Large intestine (tissue), 12 donors: ENCODE measurements around the gene EID1. TPM values are rescaled to one million over a fixed set of nuclear protein-coding genes. Genes with fewer than 3 reads are reported as not detected.
A peak's percentile ranks its signal among the peaks of the same experiment; 100 is the strongest.

ENCODE experiments used
- DNase-seq, 2 donors: peaks; one replicate each; pipeline versions ENCODE4 v3.0.0 to v3.0.0-alpha.2; 2013
- H3K27ac ChIP-seq: one replicate; pipeline ENCODE4 v1.5.1; 2013; ENCODE audit warnings: low read length
- H3K27me3 ChIP-seq: 2 replicates; pipeline ENCODE4 v1.6.1; 2013; ENCODE audit warnings: low read length; ENCODE audit not compliant: control insufficient read depth, insufficient read depth
- H3K36me3 ChIP-seq: 2 replicates; pipeline ENCODE4 v1.6.1; 2013; ENCODE audit warnings: low read length; ENCODE audit not compliant: control insufficient read depth, insufficient read depth
- H3K4me1 ChIP-seq: one replicate; pipeline ENCODE4 v1.6.1; 2013; ENCODE audit warnings: low read length; ENCODE audit not compliant: control insufficient read depth, insufficient read depth
- H3K4me3 ChIP-seq: one replicate; pipeline ENCODE4 v1.5.1; 2013; ENCODE audit warnings: low read length
- H3K9me3 ChIP-seq: one replicate; pipeline ENCODE4 v1.6.1; 2013; ENCODE audit warnings: mild to moderate bottlenecking, low read depth, low read length, moderate library complexity; ENCODE audit not compliant: control insufficient read depth
- WGBS: methylation state at CpG from one replicate; pipeline ENCODE4 v1.1.5; 2013; ENCODE audit warnings: low lambda C conversion rate; ENCODE audit not compliant: insufficient coverage; 5-methylcytosine and 5-hydroxymethylcytosine counted together
- long read RNA-seq, 11 donors: transcript quantifications; one replicate each; lab custom pipeline, GENCODE V29; 2026
- polyA plus RNA-seq: library from polyadenylated mRNA; unstranded; fragments of 120-200 nt; gene quantifications from one replicate; pipeline ENCODE4 v1.2.1, GENCODE V29; 2013

The EID1 gene, protein sequence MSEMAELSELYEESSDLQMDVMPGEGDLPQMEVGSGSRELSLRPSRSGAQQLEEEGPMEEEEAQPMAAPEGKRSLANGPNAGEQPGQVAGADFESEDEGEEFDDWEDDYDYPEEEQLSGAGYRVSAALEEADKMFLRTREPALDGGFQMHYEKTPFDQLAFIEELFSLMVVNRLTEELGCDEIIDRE
- polyA plus RNA-seq: 164 TPM
- long read RNA-seq, donor 1, transcript EID1-201 (1 exons, 2,298 nt): major isoform, 129 of 129 reads
- long read RNA-seq, donor 1, partial matches to known transcripts: 0 of 129 reads
- long read RNA-seq, donor 1, other reads (novel, unspliced or antisense): 0 of 129 reads
- long read RNA-seq, donor 2, transcript EID1-201 (1 exons, 2,298 nt): major isoform, 265 of 265 reads
- long read RNA-seq, donor 2, partial matches to known transcripts: 0 of 265 reads
- long read RNA-seq, donor 2, other reads (novel, unspliced or antisense): 0 of 265 reads
- long read RNA-seq, donor 3: 0 reads
- long read RNA-seq, donor 4, transcript EID1-201 (1 exons, 2,298 nt): major isoform, 24 of 24 reads
- long read RNA-seq, donor 4, partial matches to known transcripts: 0 of 24 reads
- long read RNA-seq, donor 4, other reads (novel, unspliced or antisense): 0 of 24 reads
- long read RNA-seq, donor 5, transcript EID1-201 (1 exons, 2,298 nt): major isoform, 155 of 155 reads
- long read RNA-seq, donor 5, partial matches to known transcripts: 0 of 155 reads
- long read RNA-seq, donor 5, other reads (novel, unspliced or antisense): 0 of 155 reads
- long read RNA-seq, donor 6, transcript EID1-201 (1 exons, 2,298 nt): major isoform, 214 of 214 reads
- long read RNA-seq, donor 6, partial matches to known transcripts: 0 of 214 reads
- long read RNA-seq, donor 6, other reads (novel, unspliced or antisense): 0 of 214 reads
- long read RNA-seq, donor 7, transcript EID1-201 (1 exons, 2,298 nt): major isoform, 149 of 149 reads
- long read RNA-seq, donor 7, partial matches to known transcripts: 0 of 149 reads
- long read RNA-seq, donor 7, other reads (novel, unspliced or antisense): 0 of 149 reads
- long read RNA-seq, donor 8, transcript EID1-201 (1 exons, 2,298 nt): major isoform, 282 of 282 reads
- long read RNA-seq, donor 8, partial matches to known transcripts: 0 of 282 reads
- long read RNA-seq, donor 8, other reads (novel, unspliced or antisense): 0 of 282 reads
- long read RNA-seq, donor 9, transcript EID1-201 (1 exons, 2,298 nt): major isoform, 204 of 204 reads
- long read RNA-seq, donor 9, partial matches to known transcripts: 0 of 204 reads
- long read RNA-seq, donor 9, other reads (novel, unspliced or antisense): 0 of 204 reads
- long read RNA-seq, donor 10, transcript EID1-201 (1 exons, 2,298 nt): major isoform, 191 of 192 reads
- long read RNA-seq, donor 10, partial matches to known transcripts: 0 of 192 reads
- long read RNA-seq, donor 10, other reads (novel, unspliced or antisense): 0 of 192 reads
- long read RNA-seq, donor 11, transcript EID1-201 (1 exons, 2,298 nt): major isoform, 160 of 160 reads
- long read RNA-seq, donor 11, partial matches to known transcripts: 0 of 160 reads
- long read RNA-seq, donor 11, other reads (novel, unspliced or antisense): 0 of 160 reads

DNA sequence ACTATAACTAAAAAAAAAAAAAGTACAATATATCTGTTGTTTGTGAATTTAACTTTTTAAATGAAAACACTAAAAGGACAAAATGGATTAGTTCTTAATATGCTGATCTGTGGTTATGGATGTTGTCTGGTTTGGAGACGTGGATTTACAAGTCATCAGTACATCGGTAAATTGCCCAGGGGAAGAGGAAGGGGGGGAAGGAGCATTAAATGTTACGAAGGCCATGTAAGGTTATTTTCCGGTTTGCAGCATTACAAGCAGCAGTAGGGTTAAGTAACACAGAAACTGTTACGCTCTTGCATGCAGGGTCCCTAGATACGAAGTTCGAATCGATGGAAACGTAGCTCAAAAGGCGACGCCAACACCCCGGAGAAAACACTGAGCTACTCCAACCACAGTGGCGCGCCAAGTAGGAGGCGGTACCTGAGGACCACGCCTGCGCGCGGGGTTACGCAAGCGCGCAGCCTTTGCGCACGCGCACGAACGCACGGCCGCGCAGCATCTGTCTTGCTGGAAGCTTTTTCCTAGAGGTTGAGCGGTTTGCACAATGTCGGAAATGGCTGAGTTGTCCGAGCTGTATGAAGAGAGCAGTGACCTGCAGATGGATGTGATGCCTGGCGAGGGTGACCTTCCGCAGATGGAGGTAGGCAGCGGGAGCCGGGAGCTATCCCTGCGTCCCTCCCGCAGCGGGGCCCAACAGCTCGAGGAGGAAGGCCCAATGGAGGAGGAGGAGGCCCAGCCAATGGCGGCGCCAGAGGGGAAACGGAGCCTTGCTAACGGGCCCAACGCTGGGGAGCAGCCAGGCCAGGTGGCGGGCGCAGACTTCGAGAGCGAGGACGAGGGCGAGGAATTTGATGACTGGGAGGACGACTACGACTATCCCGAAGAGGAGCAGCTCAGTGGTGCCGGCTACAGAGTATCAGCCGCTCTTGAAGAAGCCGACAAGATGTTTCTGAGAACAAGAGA, at the start of gene EID1:
Gene EID1, plus strand, starts transcription at position 505 of the 966 bp plus-strand sequence. Its CDS starts 43 bp downstream, at position 548.
- Histone ChIP-seq H3K27ac (peak within 1 kb of the TSS; percentile 87), H3K4me3 (peak within 1 kb of the TSS; percentile 89), H3K27me3 (peaks cover 5% of the 10 kb centered on the region), H3K4me1 (peaks cover 9% of the 10 kb centered on the region), H3K9me3 (no peaks in the 10 kb centered on the region), H3K36me3 (no peaks in the 10 kb centered on the region)
- DNase-seq: peak; percentile 96 to 97
- 0% methylated on average over 3 of the region's 58 CpGs for WGBS

DNA sequence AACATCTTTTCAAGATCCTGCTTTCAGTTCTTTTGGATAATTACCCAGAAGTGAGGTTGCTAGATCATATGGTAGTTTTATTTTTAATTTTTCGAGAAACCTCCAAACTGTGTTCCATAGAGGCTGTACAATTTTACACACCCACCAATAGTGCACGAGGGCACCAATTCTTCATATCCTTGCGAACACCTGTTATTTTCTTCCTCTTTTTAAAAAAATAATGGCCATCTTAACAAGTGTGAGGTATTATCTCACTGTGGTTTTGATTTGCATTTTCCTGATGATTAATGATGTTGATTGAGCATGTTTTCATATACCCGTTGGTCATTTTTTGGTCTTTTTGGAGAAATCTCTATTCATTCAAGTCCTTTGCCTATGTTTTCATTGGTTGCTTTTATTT, 49.5 kb upstream of the EID1 start:
- no peak overlapping the region for H3K4me3 ChIP-seq
- H3K36me3 ChIP-seq: no peaks in the 10 kb centered on the region
- H3K4me1 ChIP-seq: no peaks in the 10 kb centered on the region
- 73% methylated on average over 3 of the region's 4 CpGs for WGBS
- no peak overlapping the region for H3K27ac ChIP-seq
- H3K27me3 ChIP-seq: no peaks in the 10 kb centered on the region
- no peak for DNase-seq
- H3K9me3 ChIP-seq: no peaks in the 10 kb centered on the region

DNA sequence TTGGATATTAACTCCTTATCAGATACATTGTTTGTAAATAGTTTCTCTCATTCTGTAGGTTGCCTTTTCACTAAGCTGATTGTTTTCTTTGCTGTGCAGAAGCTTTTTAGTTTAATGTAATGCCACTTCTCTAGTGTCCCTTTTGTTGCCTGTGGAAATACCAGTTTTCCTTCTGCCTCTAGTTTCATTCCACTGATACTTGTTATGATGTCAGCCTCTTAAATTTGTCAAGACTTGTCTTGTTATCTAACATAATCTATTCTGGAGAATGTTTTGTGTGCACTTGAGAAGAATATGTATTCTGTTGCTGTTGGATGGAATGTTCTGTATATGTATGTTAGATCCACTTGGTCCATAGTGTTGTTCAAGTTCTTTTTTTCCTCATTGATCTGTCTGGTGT, 49.0 kb upstream of the EID1 start:
- H3K4me3 ChIP-seq: no peak overlapping the region
- H3K4me1 ChIP-seq: no peaks in the 10 kb centered on the region
- DNase-seq: no peak
- H3K27ac ChIP-seq: no peak overlapping the region
- H3K27me3 ChIP-seq: no peaks in the 10 kb centered on the region
- H3K36me3 ChIP-seq: no peaks in the 10 kb centered on the region
- H3K9me3 ChIP-seq: no peaks in the 10 kb centered on the region

DNA sequence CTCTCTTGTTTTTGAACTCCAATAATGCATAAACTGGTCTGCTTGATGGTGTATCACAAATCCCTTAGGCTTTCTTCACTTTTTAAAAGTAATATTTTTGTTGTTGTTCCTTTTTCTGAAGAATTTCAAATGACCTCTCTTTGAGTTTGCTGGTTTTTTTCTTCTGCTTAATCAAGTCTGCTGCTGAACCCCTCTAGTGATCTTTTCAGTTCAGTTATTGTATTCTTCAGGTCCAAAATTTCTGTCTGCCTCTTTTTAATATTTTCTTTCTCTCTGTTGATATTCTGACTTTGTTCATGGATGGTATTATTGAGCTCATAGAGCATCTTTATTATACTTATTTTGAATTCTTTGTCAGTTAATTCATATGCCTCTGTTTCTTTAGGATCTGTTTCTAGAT, 45.3 kb upstream of the EID1 start:
- Histone ChIP-seq H3K9me3 (no peaks in the 10 kb centered on the region), H3K4me3 (no peak overlapping the region), H3K27me3 (no peaks in the 10 kb centered on the region), H3K4me1 (no peaks in the 10 kb centered on the region), H3K36me3 (no peaks in the 10 kb centered on the region), H3K27ac (no peak overlapping the region)
- DNase-seq: no peak

DNA sequence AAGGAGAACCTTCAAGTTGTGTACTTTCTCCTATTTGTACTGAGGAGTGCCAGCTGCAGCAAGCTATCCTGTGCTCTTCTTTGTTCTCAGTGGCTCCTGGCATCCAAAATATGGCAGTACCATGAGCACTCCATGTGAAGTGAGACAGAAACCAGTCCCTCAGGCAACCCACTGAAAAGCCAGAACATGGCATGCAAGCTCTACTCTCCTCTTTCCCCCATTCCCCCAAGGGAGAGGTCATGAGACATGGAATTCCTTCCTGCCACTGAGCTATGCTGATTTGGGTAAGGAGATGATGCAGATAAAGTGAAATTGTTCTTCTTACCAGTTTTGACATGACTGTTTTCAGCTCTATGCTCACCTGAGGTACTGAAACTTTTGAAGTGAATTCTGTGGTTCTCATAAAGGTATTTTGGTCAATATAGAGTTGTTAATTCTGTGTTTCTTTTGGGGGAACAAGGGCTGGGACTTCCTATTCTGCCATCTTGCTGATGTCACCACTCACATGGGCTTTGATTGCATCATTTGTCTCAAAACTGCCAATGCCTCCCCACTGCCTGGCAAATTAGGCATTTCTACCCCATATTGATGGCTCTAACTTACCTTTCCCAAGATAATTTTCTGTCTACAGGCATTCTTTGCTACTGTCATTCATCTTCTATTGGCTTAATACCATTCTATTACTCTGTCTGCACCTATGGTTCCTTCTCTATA, 44.3 kb upstream of the EID1 start:
- Histone ChIP-seq H3K27ac (no peak overlapping the region), H3K27me3 (no peaks in the 10 kb centered on the region), H3K36me3 (no peaks in the 10 kb centered on the region), H3K4me1 (no peaks in the 10 kb centered on the region), H3K4me3 (no peak overlapping the region), H3K9me3 (no peaks in the 10 kb centered on the region)
- no peak for DNase-seq

DNA sequence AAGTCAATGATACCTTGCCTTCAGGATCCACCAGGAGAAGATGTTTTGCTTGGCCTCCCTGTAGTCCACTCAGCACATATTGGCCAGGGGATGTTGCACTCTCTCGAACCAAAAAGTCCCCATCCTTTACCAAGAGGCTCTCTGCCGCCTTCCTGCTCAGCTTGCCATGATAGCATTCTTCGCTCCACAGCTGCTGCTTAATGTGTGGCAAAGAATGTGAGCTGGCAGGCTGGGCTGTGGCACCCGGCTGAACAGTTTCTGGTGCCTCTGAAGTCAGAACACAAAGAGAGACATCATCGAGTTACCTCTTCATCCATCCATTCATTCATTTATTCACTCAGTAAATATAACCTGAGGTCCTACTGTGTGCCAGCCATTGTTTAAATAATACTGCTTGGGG, 43.2 kb upstream of the EID1 start:
- no peaks in the 10 kb centered on the region for H3K4me1 ChIP-seq
- no peaks in the 10 kb centered on the region for H3K27me3 ChIP-seq
- WGBS: no CpG with 5 or more reads among the region's 5 CpGs
- no peak overlapping the region for H3K27ac ChIP-seq
- DNase-seq: no peak
- H3K9me3 ChIP-seq: no peaks in the 10 kb centered on the region
- no peaks in the 10 kb centered on the region for H3K36me3 ChIP-seq
- H3K4me3 ChIP-seq: no peak overlapping the region

DNA sequence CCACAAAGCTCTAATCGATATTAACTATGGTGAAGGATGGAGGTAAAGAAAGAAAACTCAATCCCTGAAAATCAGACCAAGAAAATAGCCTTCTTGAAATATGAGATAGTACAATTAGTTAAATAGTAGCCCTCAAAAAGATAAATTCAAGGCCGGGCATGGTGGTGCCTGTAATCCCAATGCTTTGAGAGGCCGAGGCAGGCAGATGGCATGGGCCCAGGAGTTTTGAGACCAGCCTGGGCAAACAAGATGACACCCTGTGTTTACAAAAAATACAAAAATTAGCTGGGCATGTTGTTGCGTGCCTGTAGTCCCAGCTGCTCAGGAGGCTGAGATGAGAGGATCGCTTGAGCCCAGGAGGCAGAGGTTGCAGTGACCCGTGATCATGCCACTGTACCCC, 35.4 kb upstream of the EID1 start:
- DNase-seq: no peak
- Histone ChIP-seq H3K9me3 (no peaks in the 10 kb centered on the region), H3K36me3 (no peaks in the 10 kb centered on the region), H3K27me3 (no peaks in the 10 kb centered on the region), H3K4me1 (no peaks in the 10 kb centered on the region), H3K4me3 (no peak overlapping the region), H3K27ac (no peak overlapping the region)
- WGBS: 38% methylated on average over 1 of the region's 6 CpGs

DNA sequence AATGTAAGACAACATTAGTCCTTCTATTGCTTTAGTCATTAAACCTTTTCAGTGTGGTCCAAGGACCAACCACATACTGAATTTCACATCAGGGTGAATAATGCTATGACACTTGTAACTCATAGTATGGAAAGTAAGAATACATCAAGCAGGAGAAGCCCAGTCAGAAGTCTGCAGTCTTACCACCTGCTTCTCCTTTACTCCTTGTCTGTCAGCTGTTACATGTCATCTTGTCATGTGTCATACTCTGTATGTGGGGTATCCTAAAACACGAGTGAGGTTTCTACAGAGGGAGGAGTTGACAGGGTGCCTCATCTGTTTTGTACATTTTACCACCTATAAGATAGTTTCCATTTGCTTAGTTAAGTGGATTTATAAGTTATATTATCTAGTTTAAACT, 32.8 kb upstream of the EID1 start:
- H3K4me3 ChIP-seq: no peak overlapping the region
- WGBS: no CpG with 5 or more reads among the region's 1 CpG
- DNase-seq: no peak
- H3K36me3 ChIP-seq: no peaks in the 10 kb centered on the region
- H3K27me3 ChIP-seq: no peaks in the 10 kb centered on the region
- H3K27ac ChIP-seq: no peak overlapping the region
- no peaks in the 10 kb centered on the region for H3K4me1 ChIP-seq
- H3K9me3 ChIP-seq: no peaks in the 10 kb centered on the region

DNA sequence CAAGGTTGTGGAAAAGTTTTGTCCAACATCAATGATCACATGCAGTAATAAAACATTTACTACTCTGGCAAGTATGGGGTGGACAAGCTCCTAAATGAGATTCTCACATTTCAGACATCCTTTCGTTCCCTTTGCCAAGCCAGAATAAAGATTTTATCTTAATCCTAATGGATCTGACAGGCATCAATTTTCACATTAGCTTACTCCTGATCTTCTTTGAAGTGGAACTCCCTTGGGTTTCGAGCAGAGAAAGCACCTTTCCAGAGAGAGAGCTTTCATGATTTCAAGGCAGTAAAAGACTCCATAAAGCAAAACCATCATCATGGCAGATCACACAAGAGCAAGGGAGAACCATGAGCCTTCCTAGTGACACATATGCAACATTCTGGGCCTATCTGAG, 27.3 kb upstream of the EID1 start:
- Histone ChIP-seq H3K9me3 (no peaks in the 10 kb centered on the region), H3K36me3 (no peaks in the 10 kb centered on the region), H3K4me1 (peaks cover 3% of the 10 kb centered on the region), H3K27me3 (no peaks in the 10 kb centered on the region), H3K4me3 (no peak overlapping the region), H3K27ac (no peak overlapping the region)
- DNase-seq: no peak
- no CpG with 5 or more reads among the region's 2 CpGs for WGBS
